22Rv1 (cell line): ENCODE results near the gene CRYBG1.
A peak's percentile ranks its signal among the peaks of the same experiment; 100 is the strongest.
"Not testable (repeated sequence)": the region's sequence is repeated elsewhere in the genome, so short reads cannot be mapped to it uniquely, and the experiment has no call there.

Experiments used
- H3K27ac ChIP-seq: fragments of 450-650 bp; 2 replicates; pipeline ENCODE4 v1.5.1; 2017
- CTCF ChIP-seq: fragments of 450-650 bp; IDR thresholded peaks from 2 replicates; pipeline ENCODE4 v1.5.1; 2017; ENCODE audit warnings: mild to moderate bottlenecking
- ZFX ChIP-seq: fragments of 450-650 bp; IDR thresholded peaks from 2 replicates; pipeline ENCODE4 v1.6.1; 2017; ENCODE audit warnings: antibody characterized with exemption, borderline replicate concordance

Gene CRYBG1

GRCh38 chr6:106547601-106548453, 187.3 kb downstream of the CRYBG1 start:
- H3K27ac ChIP-seq: no peak overlapping the region
- TF ChIP-seq ZFX: no peak
- TF ChIP-seq CTCF: no peak

GRCh38 chr6:106548926-106549455, 188.5 kb downstream of the CRYBG1 start:
- H3K27ac ChIP-seq: not testable (repeated sequence)

- TF ChIP-seq CTCF: no peak
- TF ChIP-seq ZFX: no peak
- no peak overlapping the region for H3K27ac ChIP-seq
These were observed 189.0 kb downstream of the CRYBG1 start for GRCh38 chr6:106549521-106549920.

GRCh38 chr6:106551155-106551554, 190.6 kb downstream of the CRYBG1 start:
- H3K27ac ChIP-seq: no peak overlapping the region
- no peak for TF ChIP-seq ZFX
- no peak for TF ChIP-seq CTCF

- TF ChIP-seq CTCF (no peak), ZFX (no peak)
- no peak overlapping the region for H3K27ac ChIP-seq
These were observed 192.9 kb downstream of the CRYBG1 start for GRCh38 chr6:106553440-106553839.

GRCh38 chr6:106555767-106556166, 195.2 kb downstream of the CRYBG1 start:
- TF ChIP-seq CTCF (no peak), ZFX (no peak)
- H3K27ac ChIP-seq: peak overlapping the region; percentile 0; the same call in 1 of the 2 replicates

- no peak overlapping the region for H3K27ac ChIP-seq
- TF ChIP-seq ZFX: no peak
- TF ChIP-seq CTCF: peak; percentile 62
These were observed 195.9 kb downstream of the CRYBG1 start for GRCh38 chr6:106556368-106556960.
